ENCODE results near the gene SACS.

SACS gene

DNA sequence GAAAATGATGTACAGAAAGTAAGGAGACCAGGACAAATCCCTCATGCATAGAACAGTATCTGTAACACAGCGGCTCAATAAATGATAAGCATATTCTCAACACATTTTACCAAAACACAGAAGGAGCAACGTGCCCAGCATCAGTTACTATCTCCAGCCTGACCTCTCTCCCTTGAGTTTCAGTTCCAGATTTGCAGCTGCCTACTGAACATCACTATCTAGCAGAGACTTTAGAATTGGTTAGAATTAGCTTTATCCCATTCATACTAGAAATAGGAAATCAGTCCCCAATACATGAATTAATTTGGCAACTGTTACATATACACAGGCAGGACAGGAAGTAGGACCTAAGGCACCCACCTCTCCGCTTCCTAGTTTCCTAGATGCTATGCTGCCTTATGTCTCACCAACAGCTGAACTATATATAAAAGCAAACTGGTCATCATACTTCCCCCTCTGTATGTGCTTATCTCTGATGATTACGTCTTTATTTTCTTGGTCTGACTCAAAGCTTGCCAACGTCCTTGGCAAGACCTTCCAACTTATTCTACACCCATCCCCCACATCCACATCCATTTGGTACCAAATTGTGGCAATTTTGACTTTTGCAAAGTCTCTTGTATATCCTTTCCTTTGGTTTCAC lies 61.1 kb downstream of the SACS start:
- H3K36me3 ChIP-seq (replicated peaks in 1 of 2; ENCODE audit: control insufficient read depth in 2 of 2, insufficient read depth in 2 of 2, low read length in 2 of 2): peaks cover 11 to 68% of the 10 kb centered on the region in 2 donors

GRCh38 chr13:23367907-23368306 lies 65.6 kb downstream of the SACS start:
- Histone ChIP-seq H3K27me3 (ENCODE audit: control insufficient read depth in 3 of 3, insufficient read depth in 3 of 3, low read depth in 1 of 3, low read length in 3 of 3) (no peaks in the 10 kb centered on the region), H3K9me3 (replicated peaks in 1 of 2; ENCODE audit: control insufficient read depth in 2 of 2, insufficient read depth in 1 of 2, low read depth in 1 of 2, low read length in 2 of 2) (peaks cover 3 to 6% of the 10 kb centered on the region in 2 donors), H3K4ac (ENCODE audit: low read length) (no peak overlapping the region), H3K23ac (ENCODE audit: low read depth, low read length, poor library complexity) (no peak overlapping the region), H2BK5ac (ENCODE audit: low read length) (no peak overlapping the region), H4K8ac (ENCODE audit: low read depth, low read length) (no peak overlapping the region), H3K4me2 (ENCODE audit: insufficient read depth, low read length, poor library complexity, severe bottlenecking) (no peak overlapping the region), H3K4me3 (ENCODE audit: low read length in 2 of 2) (no peak overlapping the region), H3K36me3 (replicated peaks in 1 of 2; ENCODE audit: control insufficient read depth in 2 of 2, insufficient read depth in 2 of 2, low read length in 2 of 2) (peaks cover 24 to 95% of the 10 kb centered on the region in 2 donors), H3K14ac (ENCODE audit: low read length) (no peak overlapping the region), H3K79me1 (ENCODE audit: low read depth, low read length) (peaks cover 2% of the 10 kb centered on the region), H3K9ac (ENCODE audit: low read depth, low read length, poor library complexity) (no peak overlapping the region), H2BK12ac (ENCODE audit: low read length) (no peak overlapping the region), H3K18ac (ENCODE audit: low read length) (no peak overlapping the region), H2BK120ac (ENCODE audit: low read depth, low read length) (no peak overlapping the region), H2AFZ (ENCODE audit: low read length) (no peak overlapping the region), H4K91ac (ENCODE audit: low read depth, low read length, poor library complexity) (no peak overlapping the region), H3K4me1 (ENCODE audit: control insufficient read depth in 2 of 2, insufficient read depth in 1 of 2, low read depth in 1 of 2, low read length in 2 of 2) (no peaks in the 10 kb centered on the region), H3K27ac (replicated peaks; ENCODE audit: low read length) (no peak overlapping the region), H2BK15ac (ENCODE audit: low read length) (no peak overlapping the region), H2AK5ac (ENCODE audit: low read depth, low read length) (no peak overlapping the region)
- WGBS, 2 donors (ENCODE audit: extremely low coverage in 2 of 2, insufficient read length in 2 of 2, insufficient replicate concordance in 1 of 2): no CpG with 5 or more reads among the region's 6 CpGs
- DNase-seq (ENCODE audit: low spot score): no peak

More for the DNA sequence above, 61.1 kb downstream of the SACS start:
- H3K18ac ChIP-seq (ENCODE audit: low read length): no peak overlapping the region
- peaks cover 0 to 7% of the 10 kb centered on the region in 2 donors for H3K9me3 ChIP-seq (replicated peaks in 1 of 2; ENCODE audit: control insufficient read depth in 2 of 2, insufficient read depth in 1 of 2, low read depth in 1 of 2, low read length in 2 of 2)
- no peak overlapping the region for H3K4me2 ChIP-seq (ENCODE audit: insufficient read depth, low read length, poor library complexity, severe bottlenecking)
- no peaks in the 10 kb centered on the region for H3K27me3 ChIP-seq (ENCODE audit: control insufficient read depth in 3 of 3, insufficient read depth in 3 of 3, low read depth in 1 of 3, low read length in 3 of 3)
- no peak overlapping the region for H2AK5ac ChIP-seq (ENCODE audit: low read depth, low read length)
- peaks cover 6% of the 10 kb centered on the region for H3K79me1 ChIP-seq (ENCODE audit: low read depth, low read length)
- H3K4me1 ChIP-seq (ENCODE audit: control insufficient read depth in 2 of 2, insufficient read depth in 1 of 2, low read depth in 1 of 2, low read length in 2 of 2): peaks cover 1 to 6% of the 10 kb centered on the region in 2 donors
- no peak overlapping the region for H2BK15ac ChIP-seq (ENCODE audit: low read length)
- no peak overlapping the region for H2BK12ac ChIP-seq (ENCODE audit: low read length)
- no peak overlapping the region for H3K14ac ChIP-seq (ENCODE audit: low read length)
- no peak overlapping the region for H4K91ac ChIP-seq (ENCODE audit: low read depth, low read length, poor library complexity)
- no peak for DNase-seq (ENCODE audit: low spot score)
- H4K8ac ChIP-seq (ENCODE audit: low read depth, low read length): no peak overlapping the region
- no peak overlapping the region for H3K9ac ChIP-seq (ENCODE audit: low read depth, low read length, poor library complexity)
- H2AFZ ChIP-seq (ENCODE audit: low read length): no peak overlapping the region
- no peak overlapping the region for H3K4ac ChIP-seq (ENCODE audit: low read length)
- H3K27ac ChIP-seq (replicated peaks; ENCODE audit: low read length): no peak overlapping the region
- no CpG with 5 or more reads among the region's 5 CpGs for WGBS, 2 donors (ENCODE audit: extremely low coverage in 2 of 2, insufficient read length in 2 of 2, insufficient replicate concordance in 1 of 2)
- no peak overlapping the region for H3K4me3 ChIP-seq (ENCODE audit: low read length in 2 of 2)
- H2BK120ac ChIP-seq (ENCODE audit: low read depth, low read length): no peak overlapping the region
- H2BK5ac ChIP-seq (ENCODE audit: low read length): no peak overlapping the region
- no peak overlapping the region for H3K23ac ChIP-seq (ENCODE audit: low read depth, low read length, poor library complexity)

- no CpG with 5 or more reads among the region's 3 CpGs for WGBS, 2 donors (ENCODE audit: extremely low coverage in 2 of 2, insufficient read length in 2 of 2, insufficient replicate concordance in 1 of 2)
Observed at GRCh38 chr13:23365652-23366051, 67.8 kb downstream of the SACS start.

GRCh38 chr13:23359882-23360281 lies 73.6 kb downstream of the SACS start:
- no peak overlapping the region for H3K4ac ChIP-seq (ENCODE audit: low read length)
- no CpG with 5 or more reads among the region's 1 CpG for whole genome bisulfite sequencing, 2 donors (ENCODE audit: extremely low coverage in 2 of 2, insufficient read length in 2 of 2, insufficient replicate concordance in 1 of 2)
- no peaks in the 10 kb centered on the region for H3K4me1 ChIP-seq (ENCODE audit: control insufficient read depth in 2 of 2, insufficient read depth in 1 of 2, low read depth in 1 of 2, low read length in 2 of 2)
- H3K36me3 ChIP-seq (replicated peaks in 1 of 2; ENCODE audit: control insufficient read depth in 2 of 2, insufficient read depth in 2 of 2, low read length in 2 of 2): peaks cover 21 to 90% of the 10 kb centered on the region in 2 donors
- no peak overlapping the region for H2BK5ac ChIP-seq (ENCODE audit: low read length)
- H3K79me1 ChIP-seq (ENCODE audit: low read depth, low read length): no peaks in the 10 kb centered on the region
- H3K14ac ChIP-seq (ENCODE audit: low read length): no peak overlapping the region
- H3K9ac ChIP-seq (ENCODE audit: low read depth, low read length, poor library complexity): no peak overlapping the region
- H3K23ac ChIP-seq (ENCODE audit: low read depth, low read length, poor library complexity): no peak overlapping the region
- no peaks in the 10 kb centered on the region for H3K27me3 ChIP-seq (ENCODE audit: control insufficient read depth in 3 of 3, insufficient read depth in 3 of 3, low read depth in 1 of 3, low read length in 3 of 3)
- no peak overlapping the region for H3K4me2 ChIP-seq (ENCODE audit: insufficient read depth, low read length, poor library complexity, severe bottlenecking)
- H4K91ac ChIP-seq (ENCODE audit: low read depth, low read length, poor library complexity): no peak overlapping the region
- H4K8ac ChIP-seq (ENCODE audit: low read depth, low read length): no peak overlapping the region
- H3K9me3 ChIP-seq (replicated peaks in 1 of 2; ENCODE audit: control insufficient read depth in 2 of 2, insufficient read depth in 1 of 2, low read depth in 1 of 2, low read length in 2 of 2): peaks cover 0 to 2% of the 10 kb centered on the region in 2 donors
- no peak overlapping the region for H3K4me3 ChIP-seq (ENCODE audit: low read length in 2 of 2)
- no peak for DNase-seq (ENCODE audit: low spot score)
- no peak overlapping the region for H3K18ac ChIP-seq (ENCODE audit: low read length)
- no peak overlapping the region for H2AFZ ChIP-seq (ENCODE audit: low read length)
- no peak overlapping the region for H2AK5ac ChIP-seq (ENCODE audit: low read depth, low read length)
- no peak overlapping the region for H2BK12ac ChIP-seq (ENCODE audit: low read length)
- H2BK120ac ChIP-seq (ENCODE audit: low read depth, low read length): no peak overlapping the region
- no peak overlapping the region for H2BK15ac ChIP-seq (ENCODE audit: low read length)
- no peak overlapping the region for H3K27ac ChIP-seq (replicated peaks; ENCODE audit: low read length)

More at GRCh38 chr13:23365652-23366051, 67.8 kb downstream of the SACS start:
- no peak overlapping the region for H3K23ac ChIP-seq (ENCODE audit: low read depth, low read length, poor library complexity)
- no peak overlapping the region for H3K4me2 ChIP-seq (ENCODE audit: insufficient read depth, low read length, poor library complexity, severe bottlenecking)
- H3K9ac ChIP-seq (ENCODE audit: low read depth, low read length, poor library complexity): no peak overlapping the region
- no peaks in the 10 kb centered on the region for H3K79me1 ChIP-seq (ENCODE audit: low read depth, low read length)
- no peak overlapping the region for H2BK15ac ChIP-seq (ENCODE audit: low read length)
- H2AK5ac ChIP-seq (ENCODE audit: low read depth, low read length): no peak overlapping the region
- H3K14ac ChIP-seq (ENCODE audit: low read length): no peak overlapping the region
- no peak overlapping the region for H3K18ac ChIP-seq (ENCODE audit: low read length)
- no peak for DNase-seq (ENCODE audit: low spot score)
- H2AFZ ChIP-seq (ENCODE audit: low read length): no peak overlapping the region
- no peak overlapping the region for H2BK120ac ChIP-seq (ENCODE audit: low read depth, low read length)
- H2BK5ac ChIP-seq (ENCODE audit: low read length): no peak overlapping the region
- no peak overlapping the region for H4K8ac ChIP-seq (ENCODE audit: low read depth, low read length)
- peaks cover 22 to 90% of the 10 kb centered on the region in 2 donors for H3K36me3 ChIP-seq (replicated peaks in 1 of 2; ENCODE audit: control insufficient read depth in 2 of 2, insufficient read depth in 2 of 2, low read length in 2 of 2)
- H3K4me3 ChIP-seq (ENCODE audit: low read length in 2 of 2): no peak overlapping the region
- H3K9me3 ChIP-seq (replicated peaks in 1 of 2; ENCODE audit: control insufficient read depth in 2 of 2, insufficient read depth in 1 of 2, low read depth in 1 of 2, low read length in 2 of 2): peaks cover under 1 to 3% of the 10 kb centered on the region in 2 donors
- no peak overlapping the region for H3K27ac ChIP-seq (replicated peaks; ENCODE audit: low read length)
- H3K4me1 ChIP-seq (ENCODE audit: control insufficient read depth in 2 of 2, insufficient read depth in 1 of 2, low read depth in 1 of 2, low read length in 2 of 2): no peaks in the 10 kb centered on the region
- no peak overlapping the region for H4K91ac ChIP-seq (ENCODE audit: low read depth, low read length, poor library complexity)
- no peaks in the 10 kb centered on the region for H3K27me3 ChIP-seq (ENCODE audit: control insufficient read depth in 3 of 3, insufficient read depth in 3 of 3, low read depth in 1 of 3, low read length in 3 of 3)
- no peak overlapping the region for H2BK12ac ChIP-seq (ENCODE audit: low read length)
- H3K4ac ChIP-seq (ENCODE audit: low read length): no peak overlapping the region

Data from neuronal stem cell (in vitro differentiated cells).